ENCODE results near the gene NEIL3. TPM values are rescaled to one million over a fixed set of nuclear protein-coding genes. Genes with fewer than 3 reads are reported as not detected.

NEIL3 gene
- total RNA-seq, 2 experiments from 2014 or later, result 0.22 to 0.25 TPM

DNA sequence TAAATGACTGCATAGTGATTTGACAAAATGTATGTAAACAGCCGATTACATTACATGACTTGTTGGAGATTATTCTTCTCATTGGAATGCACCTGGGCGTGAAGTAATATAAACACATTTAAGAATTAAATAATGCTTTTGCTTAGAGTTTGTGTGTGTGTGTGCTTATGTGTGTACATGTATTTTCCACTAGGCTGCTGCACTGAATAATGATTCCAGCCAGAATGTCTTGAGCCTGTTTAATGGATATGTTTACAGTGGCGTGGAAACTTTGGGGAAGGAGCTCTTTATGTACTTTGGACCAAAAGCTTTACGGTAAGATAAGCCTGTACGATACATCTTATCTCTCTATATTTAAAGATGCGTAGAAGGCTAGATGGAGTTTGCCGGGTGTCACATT, 12.6 kb downstream of the NEIL3 start:
- H3K9me3 Mint-ChIP-seq, result no peaks in the 10 kb centered on the region
- peaks cover 11% of the 10 kb centered on the region for H3K4me1 ChIP-seq (ENCODE audit: insufficient read depth, low read length)
- peaks cover 59% of the 10 kb centered on the region for H3K4me1 Mint-ChIP-seq (ENCODE audit: low read depth)
- DNase-seq (no peak), ATAC-seq (ENCODE audit: poor library complexity) (no peak)
- H3K4me3 ChIP-seq (ENCODE audit: low read length), result no peak overlapping the region
- no peaks in the 10 kb centered on the region for H3K27me3 Mint-ChIP-seq
- H3K9me3 ChIP-seq (ENCODE audit: control insufficient read depth in 1 of 2, insufficient read depth in 1 of 2, low read length in 2 of 2), result no peaks in the 10 kb centered on the region
- CTCF ChIA-PET, result no interaction called here
- no peak overlapping the region for H3K27ac ChIP-seq (ENCODE audit: low read depth in 1 of 2, low read length in 2 of 2)
- no peaks in the 10 kb centered on the region for H3K27me3 ChIP-seq (ENCODE audit: control insufficient read depth in 1 of 2, insufficient read depth in 2 of 2, low read length in 2 of 2)
- intact Hi-C loops (cut with DNase I, micrococcal nuclease), result no loop called here
- H3K36me3 ChIP-seq (ENCODE audit: insufficient read depth, low read length), result no peaks in the 10 kb centered on the region
- H3K4me3 Mint-ChIP-seq, result peak overlapping the region; percentile 13
- TF ChIP-seq, protein P1, sequence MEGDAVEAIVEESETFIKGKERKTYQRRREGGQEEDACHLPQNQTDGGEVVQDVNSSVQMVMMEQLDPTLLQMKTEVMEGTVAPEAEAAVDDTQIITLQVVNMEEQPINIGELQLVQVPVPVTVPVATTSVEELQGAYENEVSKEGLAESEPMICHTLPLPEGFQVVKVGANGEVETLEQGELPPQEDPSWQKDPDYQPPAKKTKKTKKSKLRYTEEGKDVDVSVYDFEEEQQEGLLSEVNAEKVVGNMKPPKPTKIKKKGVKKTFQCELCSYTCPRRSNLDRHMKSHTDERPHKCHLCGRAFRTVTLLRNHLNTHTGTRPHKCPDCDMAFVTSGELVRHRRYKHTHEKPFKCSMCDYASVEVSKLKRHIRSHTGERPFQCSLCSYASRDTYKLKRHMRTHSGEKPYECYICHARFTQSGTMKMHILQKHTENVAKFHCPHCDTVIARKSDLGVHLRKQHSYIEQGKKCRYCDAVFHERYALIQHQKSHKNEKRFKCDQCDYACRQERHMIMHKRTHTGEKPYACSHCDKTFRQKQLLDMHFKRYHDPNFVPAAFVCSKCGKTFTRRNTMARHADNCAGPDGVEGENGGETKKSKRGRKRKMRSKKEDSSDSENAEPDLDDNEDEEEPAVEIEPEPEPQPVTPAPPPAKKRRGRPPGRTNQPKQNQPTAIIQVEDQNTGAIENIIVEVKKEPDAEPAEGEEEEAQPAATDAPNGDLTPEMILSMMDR (IDR thresholded peaks at IDR 0.05), result no peak
- POLR2A ChIA-PET, result interaction anchor here (1.1 to 2.7 kb wide), 4 partner anchors 8 to 120 kb away, joined by 4 to 11 read pairs (median 4); partner anchors contain the start of genes AGA and NEIL3
- H3K27ac Mint-ChIP-seq, result no peak overlapping the region
- H3K36me3 Mint-ChIP-seq (ENCODE audit: low read depth), result no peaks in the 10 kb centered on the region

DNA sequence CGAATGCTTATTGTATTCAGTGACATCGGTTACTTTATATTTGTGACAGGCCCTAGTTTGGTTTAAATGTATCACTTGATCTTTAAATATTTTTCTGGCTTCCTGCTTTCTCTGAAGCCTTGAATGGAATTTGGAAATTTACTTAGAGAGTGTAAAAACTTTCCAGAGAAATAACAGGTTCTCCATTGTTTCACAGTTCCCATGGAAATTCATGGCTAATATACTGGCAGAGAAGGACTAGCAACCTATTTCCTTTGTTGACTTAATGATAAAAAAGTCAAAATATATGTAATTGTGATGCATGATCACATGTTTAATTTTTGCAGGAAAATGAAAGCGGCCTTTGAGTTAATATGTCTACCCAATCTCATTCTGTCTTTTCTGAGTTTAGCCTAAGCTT, 13.2 kb downstream of the NEIL3 start:
- peak overlapping the region; percentile 13 for H3K4me3 Mint-ChIP-seq
- TF ChIP-seq, protein P1 (IDR thresholded peaks at IDR 0.05), result no peak
- Histone ChIP-seq H3K4me3 (ENCODE audit: low read length) (no peak overlapping the region), H3K36me3 (ENCODE audit: insufficient read depth, low read length) (no peaks in the 10 kb centered on the region), H3K9me3 (ENCODE audit: control insufficient read depth in 1 of 2, insufficient read depth in 1 of 2, low read length in 2 of 2) (no peaks in the 10 kb centered on the region), H3K27me3 (ENCODE audit: control insufficient read depth in 1 of 2, insufficient read depth in 2 of 2, low read length in 2 of 2) (no peaks in the 10 kb centered on the region), H3K27ac (ENCODE audit: low read depth in 1 of 2, low read length in 2 of 2) (no peak overlapping the region), H3K4me1 (ENCODE audit: insufficient read depth, low read length) (peaks cover 7% of the 10 kb centered on the region)
- DNase-seq (no peak), ATAC-seq (ENCODE audit: poor library complexity) (no peak)
- POLR2A ChIA-PET, result interaction anchor here (0.5 to 2.7 kb wide), 3 partner anchors 8 to 120 kb away, joined by 4 to 11 read pairs (median 4); partner anchors contain the start of genes AGA and NEIL3
- no peaks in the 10 kb centered on the region for H3K9me3 Mint-ChIP-seq
- H3K4me1 Mint-ChIP-seq (ENCODE audit: low read depth), result peaks cover 54% of the 10 kb centered on the region
- H3K27ac Mint-ChIP-seq, result no peak overlapping the region
- CTCF ChIA-PET, result no interaction called here
- intact Hi-C loops (cut with DNase I, micrococcal nuclease), result no loop called here
- no peaks in the 10 kb centered on the region for H3K27me3 Mint-ChIP-seq
- H3K36me3 Mint-ChIP-seq (ENCODE audit: low read depth), result no peaks in the 10 kb centered on the region

DNA sequence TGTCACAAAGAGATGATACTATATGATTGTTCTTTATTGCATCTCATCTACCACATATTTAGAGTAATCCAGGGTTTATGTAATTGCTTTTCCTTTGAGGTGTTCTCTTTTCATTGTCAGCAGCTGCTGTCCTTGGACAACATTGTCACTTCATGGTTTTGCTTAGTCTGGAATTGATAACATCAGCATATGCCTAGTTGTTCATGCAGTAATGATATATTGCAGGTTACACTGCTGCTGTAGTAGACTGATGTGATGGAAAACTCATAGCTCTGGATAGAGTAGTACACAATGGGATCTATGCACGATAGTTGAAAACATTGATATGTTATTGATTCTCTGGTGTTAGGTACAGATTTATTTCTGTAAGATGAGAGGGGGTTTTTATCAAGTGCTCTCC, 13.7 kb downstream of the NEIL3 start:
- no peaks in the 10 kb centered on the region for H3K9me3 ChIP-seq (ENCODE audit: control insufficient read depth in 1 of 2, insufficient read depth in 1 of 2, low read length in 2 of 2)
- H3K4me3 ChIP-seq (ENCODE audit: low read length), result no peak overlapping the region
- H3K27ac ChIP-seq (ENCODE audit: low read depth in 1 of 2, low read length in 2 of 2), result no peak overlapping the region
- H3K27me3 ChIP-seq (ENCODE audit: control insufficient read depth in 1 of 2, insufficient read depth in 2 of 2, low read length in 2 of 2), result no peaks in the 10 kb centered on the region
- intact Hi-C loops (cut with DNase I, micrococcal nuclease), result no loop called here
- peaks cover 7% of the 10 kb centered on the region for H3K4me1 ChIP-seq (ENCODE audit: insufficient read depth, low read length)
- CTCF ChIA-PET, result no interaction called here
- Mint-ChIP-seq H3K36me3 (ENCODE audit: low read depth) (no peaks in the 10 kb centered on the region), H3K27ac (no peak overlapping the region), H3K4me3 (no peak overlapping the region), H3K9me3 (no peaks in the 10 kb centered on the region), H3K4me1 (ENCODE audit: low read depth) (peaks cover 53% of the 10 kb centered on the region), H3K27me3 (no peaks in the 10 kb centered on the region)
- DNase-seq (no peak), ATAC-seq (ENCODE audit: poor library complexity) (no peak)
- TF ChIP-seq, protein P1 (IDR thresholded peaks at IDR 0.05), result no peak
- POLR2A ChIA-PET, result interaction anchor here (0.5 to 2.7 kb wide), 2 partner anchors 9 to 14 kb away, joined by 4 to 11 read pairs; partner anchors contain the start of gene NEIL3
- H3K36me3 ChIP-seq (ENCODE audit: insufficient read depth, low read length), result no peaks in the 10 kb centered on the region
